SH-SY5Y (cell line): ENCODE measurements around the gene NID1.

Experiments used
- GATA2 ChIP-seq: IDR thresholded peaks from 2 replicates; pipeline ENCODE4 v1.6.1; 2011; ENCODE audit warnings: mild to moderate bottlenecking, low read depth, low read length
- GATA3 ChIP-seq: IDR thresholded peaks from 2 replicates; pipeline ENCODE4 v1.6.1; 2011; ENCODE audit warnings: low read depth, mild to moderate bottlenecking, low read length, moderate library complexity

GRCh38 chr1:236007781-236008180, 57.1 kb downstream of the NID1 start:
- TF ChIP-seq GATA3: no peak
- TF ChIP-seq GATA2: no peak
